Measurements from ENCODE around the gene CEP112.
A peak's percentile ranks its signal among the peaks of the same experiment; 100 is the strongest.
"Not testable (repeated sequence)": the region's sequence is repeated elsewhere in the genome, so short reads cannot be mapped to it uniquely, and the experiment has no call there.

Gene CEP112

GRCh38 chr17:65694601-65695000 is 497.3 kb downstream of the CEP112 start:
- Histone ChIP-seq H3K4me3 (ENCODE audit: low read length) (no peak overlapping the region), H3K9ac (ENCODE audit: low read depth, low read length) (no peak overlapping the region), H3K9me3 (replicated peaks; ENCODE audit: low read length) (no peaks in the 10 kb centered on the region), H3K4me2 (ENCODE audit: low read length) (no peak overlapping the region), H3K36me3 (ENCODE audit: insufficient read depth, low read length) (no peaks in the 10 kb centered on the region), H3K4me1 (ENCODE audit: control insufficient read depth, insufficient read depth, low read length) (peaks cover 27% of the 10 kb centered on the region), H3K27me3 (ENCODE audit: control insufficient read depth, insufficient read depth, low read length) (no peaks in the 10 kb centered on the region)

- no peak overlapping the region for H3K4me3 ChIP-seq (ENCODE audit: low read length)
- no peaks in the 10 kb centered on the region for H3K36me3 ChIP-seq (ENCODE audit: insufficient read depth, low read length)
- H3K27me3 ChIP-seq (ENCODE audit: control insufficient read depth, insufficient read depth, low read length), result no peaks in the 10 kb centered on the region
- H3K4me2 ChIP-seq (ENCODE audit: low read length), result no peak overlapping the region
- H3K4me1 ChIP-seq (ENCODE audit: control insufficient read depth, insufficient read depth, low read length), result no peaks in the 10 kb centered on the region
- H3K9ac ChIP-seq (ENCODE audit: low read depth, low read length), result no peak overlapping the region
- no peaks in the 10 kb centered on the region for H3K9me3 ChIP-seq (replicated peaks; ENCODE audit: low read length)
These were observed 501.2 kb downstream of the CEP112 start for GRCh38 chr17:65690626-65691310.

GRCh38 chr17:65688307-65688706 is 503.6 kb downstream of the CEP112 start:
- Histone ChIP-seq H3K9ac (ENCODE audit: low read depth, low read length) (no peak overlapping the region), H3K4me3 (ENCODE audit: low read length) (no peak overlapping the region), H3K9me3 (replicated peaks; ENCODE audit: low read length) (no peaks in the 10 kb centered on the region), H3K27me3 (ENCODE audit: control insufficient read depth, insufficient read depth, low read length) (no peaks in the 10 kb centered on the region), H3K36me3 (ENCODE audit: insufficient read depth, low read length) (no peaks in the 10 kb centered on the region), H3K4me2 (ENCODE audit: low read length) (no peak overlapping the region), H3K4me1 (ENCODE audit: control insufficient read depth, insufficient read depth, low read length) (no peaks in the 10 kb centered on the region)

- Histone ChIP-seq H3K27me3 (ENCODE audit: control insufficient read depth, insufficient read depth, low read length) (no peaks in the 10 kb centered on the region), H3K9ac (ENCODE audit: low read depth, low read length) (no peak overlapping the region), H3K36me3 (ENCODE audit: insufficient read depth, low read length) (no peaks in the 10 kb centered on the region), H3K9me3 (replicated peaks; ENCODE audit: low read length) (no peaks in the 10 kb centered on the region), H3K4me3 (ENCODE audit: low read length) (no peak overlapping the region), H3K4me1 (ENCODE audit: control insufficient read depth, insufficient read depth, low read length) (no peaks in the 10 kb centered on the region), H3K4me2 (ENCODE audit: low read length) (no peak overlapping the region)
These were observed 506.8 kb downstream of the CEP112 start for GRCh38 chr17:65685110-65685509.

- Histone ChIP-seq H3K27me3 (ENCODE audit: control insufficient read depth, insufficient read depth, low read length) (no peaks in the 10 kb centered on the region), H3K36me3 (ENCODE audit: insufficient read depth, low read length) (no peaks in the 10 kb centered on the region), H3K9ac (ENCODE audit: low read depth, low read length) (no peak overlapping the region), H3K9me3 (replicated peaks; ENCODE audit: low read length) (no peaks in the 10 kb centered on the region), H3K4me3 (ENCODE audit: low read length) (no peak overlapping the region), H3K4me1 (ENCODE audit: control insufficient read depth, insufficient read depth, low read length) (no peaks in the 10 kb centered on the region), H3K4me2 (ENCODE audit: low read length) (no peak overlapping the region)
These were observed 507.3 kb downstream of the CEP112 start for GRCh38 chr17:65684631-65685030.

- H3K27me3 ChIP-seq (ENCODE audit: control insufficient read depth, insufficient read depth, low read length), result no peaks in the 10 kb centered on the region
- no peak overlapping the region for H3K4me2 ChIP-seq (ENCODE audit: low read length)
- no peak overlapping the region for H3K4me3 ChIP-seq (ENCODE audit: low read length)
- no peaks in the 10 kb centered on the region for H3K9me3 ChIP-seq (replicated peaks; ENCODE audit: low read length)
- H3K4me1 ChIP-seq (ENCODE audit: control insufficient read depth, insufficient read depth, low read length), result peaks cover 5% of the 10 kb centered on the region
- H3K36me3 ChIP-seq (ENCODE audit: insufficient read depth, low read length), result no peaks in the 10 kb centered on the region
- no peak overlapping the region for H3K9ac ChIP-seq (ENCODE audit: low read depth, low read length)
These were observed 508.5 kb downstream of the CEP112 start for GRCh38 chr17:65683428-65683827.

GRCh38 chr17:65681763-65682162 is 510.2 kb downstream of the CEP112 start:
- H3K4me2 ChIP-seq (ENCODE audit: low read length); H3K27me3 ChIP-seq (ENCODE audit: control insufficient read depth, insufficient read depth, low read length); H3K4me3 ChIP-seq (ENCODE audit: low read length); H3K9me3 ChIP-seq (replicated peaks; ENCODE audit: low read length); H3K9ac ChIP-seq (ENCODE audit: low read depth, low read length); H3K36me3 ChIP-seq (ENCODE audit: insufficient read depth, low read length): not testable (repeated sequence)
- H3K4me1 ChIP-seq (ENCODE audit: control insufficient read depth, insufficient read depth, low read length), result peaks cover 11% of the 10 kb centered on the region

GRCh38 chr17:65679165-65679845 is 512.6 kb downstream of the CEP112 start:
- H3K9me3 ChIP-seq (replicated peaks; ENCODE audit: low read length), result no peaks in the 10 kb centered on the region
- H3K4me1 ChIP-seq (ENCODE audit: control insufficient read depth, insufficient read depth, low read length), result peaks cover 15% of the 10 kb centered on the region
- no peaks in the 10 kb centered on the region for H3K27me3 ChIP-seq (ENCODE audit: control insufficient read depth, insufficient read depth, low read length)
- H3K9ac ChIP-seq (ENCODE audit: low read depth, low read length), result no peak overlapping the region
- no peaks in the 10 kb centered on the region for H3K36me3 ChIP-seq (ENCODE audit: insufficient read depth, low read length)
- no peak overlapping the region for H3K4me3 ChIP-seq (ENCODE audit: low read length)
- no peak overlapping the region for H3K4me2 ChIP-seq (ENCODE audit: low read length)

GRCh38 chr17:65678546-65678945 is 513.4 kb downstream of the CEP112 start:
- Histone ChIP-seq H3K27me3 (ENCODE audit: control insufficient read depth, insufficient read depth, low read length) (no peaks in the 10 kb centered on the region), H3K9ac (ENCODE audit: low read depth, low read length) (no peak overlapping the region), H3K4me2 (ENCODE audit: low read length) (peak overlapping the region; percentile 19), H3K36me3 (ENCODE audit: insufficient read depth, low read length) (no peaks in the 10 kb centered on the region), H3K9me3 (replicated peaks; ENCODE audit: low read length) (no peaks in the 10 kb centered on the region), H3K4me3 (ENCODE audit: low read length) (no peak overlapping the region), H3K4me1 (ENCODE audit: control insufficient read depth, insufficient read depth, low read length) (peaks cover 17% of the 10 kb centered on the region)

GRCh38 chr17:65677932-65678331 is 514.0 kb downstream of the CEP112 start:
- peaks cover 17% of the 10 kb centered on the region for H3K4me1 ChIP-seq (ENCODE audit: control insufficient read depth, insufficient read depth, low read length)
- H3K4me3 ChIP-seq (ENCODE audit: low read length), result no peak overlapping the region
- no peaks in the 10 kb centered on the region for H3K36me3 ChIP-seq (ENCODE audit: insufficient read depth, low read length)
- H3K27me3 ChIP-seq (ENCODE audit: control insufficient read depth, insufficient read depth, low read length), result no peaks in the 10 kb centered on the region
- H3K9me3 ChIP-seq (replicated peaks; ENCODE audit: low read length), result no peaks in the 10 kb centered on the region
- H3K9ac ChIP-seq (ENCODE audit: low read depth, low read length), result no peak overlapping the region
- no peak overlapping the region for H3K4me2 ChIP-seq (ENCODE audit: low read length)

GRCh38 chr17:65674246-65675045 is 517.5 kb downstream of the CEP112 start:
- H3K9me3 ChIP-seq (replicated peaks; ENCODE audit: low read length), result no peaks in the 10 kb centered on the region
- H3K4me1 ChIP-seq (ENCODE audit: control insufficient read depth, insufficient read depth, low read length), result peaks cover 17% of the 10 kb centered on the region
- H3K27me3 ChIP-seq (ENCODE audit: control insufficient read depth, insufficient read depth, low read length), result no peaks in the 10 kb centered on the region
- H3K4me3 ChIP-seq (ENCODE audit: low read length), result no peak overlapping the region
- H3K36me3 ChIP-seq (ENCODE audit: insufficient read depth, low read length), result no peaks in the 10 kb centered on the region
- H3K9ac ChIP-seq (ENCODE audit: low read depth, low read length), result no peak overlapping the region
- H3K4me2 ChIP-seq (ENCODE audit: low read length), result no peak overlapping the region
